Stimulated activated CD8-positive, alpha-beta memory T cell treated with anti-CD3 and anti-CD28 coated beads, Interleukin-7, amount 100 ng/mL, for 1 hour (primary cell): Measurements from ENCODE around the gene VTN.

Source experiments
- DNase-seq, 2 donors: peaks; one replicate each; pipeline ENCODE4 v3.0.0-alpha.2; 2020; ENCODE audit warnings: low read depth in 2 of 2

VTN gene

GRCh38 chr17:28320215-28321061 is 49.7 kb downstream of the VTN start:
- DNase-seq: no peak

GRCh38 chr17:28319598-28319935 is 50.5 kb downstream of the VTN start:
- no peak for DNase-seq

GRCh38 chr17:28318759-28319597 is 51.1 kb downstream of the VTN start, which contains the start of gene TMEM97:
Gene TMEM97, plus strand, starts transcription at chr17:28319200. Its CDS starts 40 bp downstream, at chr17:28319240.
- peak; percentile 81 to 89 for DNase-seq

GRCh38 chr17:28317966-28318758 is 51.9 kb downstream of the VTN start:
- DNase-seq: no peak
